HCT116 (cell line): ENCODE measurements around the gene FARSA. TPM values are rescaled to one million over a fixed set of nuclear protein-coding genes. Genes with fewer than 3 reads are reported as not detected.

Source experiments
- ATAC-seq: fragments of 200-7000 bp; cut with Tn5 transposase; 2 replicates; pipeline ENCODE4 v1.9.1; 2020; ENCODE audit warnings: mild to moderate bottlenecking, moderate library complexity
- BruUV-seq: library from RNA; stranded (reverse); fragments of 400-500 nt; replicated peaks from 2 replicates; lab custom pipeline; 2021; lab: Mats Ljungman, UMichigan
- CTCF ChIA-PET: fragments of 300-600 bp; sonication (Branson Sonifier 250); formaldehyde crosslinking; loops from one replicate; lab custom pipeline; 2021; ENCODE audit warnings: antibody characterized with exemption; lab: Charles Lee
- POLR2A ChIA-PET: fragments of 300-600, 350-600 bp; sonication (Branson Sonifier 250); formaldehyde crosslinking; loops from one replicate; lab custom pipeline; 2021; ENCODE audit warnings: antibody characterized with exemption; lab: Charles Lee
- RAD21 ChIA-PET, 2 experiments: fragments of 300-600 bp; sonication (Branson Sonifier 250); formaldehyde crosslinking; loops; one replicate each; lab custom pipeline; 2023; ENCODE audit warnings: low total read pairs in 2 of 2; ENCODE audit not compliant: uncharacterized antibody in 2 of 2, unreplicated experiment in 2 of 2, low non-redundant PET in 1 of 2; lab: Charles Lee
- DNase-seq: peaks from one replicate; pipeline ENCODE4 v3.0.0-alpha.2; 2010; ENCODE audit warnings: low read depth, low spot score
- H2AFZ ChIP-seq: fragments of 200-600 bp; shearing (Covaris generic), sonication (generic); 2 replicates; pipeline ENCODE4 v1.6.1; 2017; ENCODE audit warnings: low read depth, mixed run types, mixed read lengths, antibody characterized with exemption, low read length; ENCODE audit not compliant: poor library complexity, severe bottlenecking
- H3K27ac ChIP-seq: 2 replicates; pipeline ENCODE4 v1.5.1; 2012; ENCODE audit warnings: low read depth, low read length
- H3K27me3 ChIP-seq: fragments of 200-600 bp; sonication (generic); 2 replicates; pipeline ENCODE4 v1.6.1; 2016; ENCODE audit warnings: mixed run types, low read length, mixed read lengths; ENCODE audit not compliant: insufficient read depth
- H3K36me3 ChIP-seq, 2 experiments: fragments of 200-500 bp in 1 of 2; fragments of 200-600 bp in 1 of 2; sonication (Bioruptor generic) in 1 of 2; sonication (generic) in 1 of 2; 2 replicates each; pipeline versions ENCODE4 v1.5.1 to v1.6.1; 2014 to 2016; ENCODE audit warnings: low read length in 2 of 2, inconsistent platforms in 1 of 2, mixed read lengths in 1 of 2, mixed run types in 1 of 2; ENCODE audit not compliant: insufficient read depth in 2 of 2, control insufficient read depth in 1 of 2
- H3K4me1 ChIP-seq, 2 experiments: fragments of 200-600 bp in 1 of 2; sonication (generic) in 1 of 2; 2 replicates each; pipeline versions ENCODE4 v1.5.1 to v1.6.1; 2012 to 2017; ENCODE audit warnings: low read length in 2 of 2, inconsistent platforms in 1 of 2, mild to moderate bottlenecking in 1 of 2, mixed read lengths in 1 of 2, mixed run types in 1 of 2, moderate library complexity in 1 of 2; ENCODE audit not compliant: insufficient read depth in 2 of 2, control insufficient read depth in 1 of 2
- H3K4me2 ChIP-seq: fragments of 200-600 bp; sonication (generic); 2 replicates; pipeline ENCODE4 v1.6.1; 2017; ENCODE audit warnings: mixed run types, low read length, mixed read lengths
- H3K4me3 ChIP-seq, 2 experiments: fragments of 200-600 bp in 1 of 2; sonication (generic) in 1 of 2; replicated peaks in 1 of 2; 2 replicates each; pipeline ENCODE4 v1.5.1; 2011 to 2016; ENCODE audit warnings: low read length in 2 of 2, control low read depth in 1 of 2, low read depth in 1 of 2, mild to moderate bottlenecking in 1 of 2, mixed read lengths in 1 of 2, mixed run types in 1 of 2
- H3K79me2 ChIP-seq: fragments of 200-600 bp; sonication (generic); 2 replicates; pipeline ENCODE4 v1.6.1; 2017; ENCODE audit warnings: mild to moderate bottlenecking, mixed run types, low read length, moderate library complexity, mixed read lengths; ENCODE audit not compliant: insufficient read depth
- H3K9ac ChIP-seq: fragments of 200-600 bp; sonication (generic); 2 replicates; pipeline ENCODE4 v1.6.1; 2016; ENCODE audit warnings: low read length, mixed read lengths
- H3K9me2 ChIP-seq: fragments of 200-600 bp; sonication (generic), shearing (Covaris generic); 2 replicates; pipeline ENCODE4 v1.6.1; 2017; ENCODE audit warnings: mixed run types, mild to moderate bottlenecking, moderate library complexity; ENCODE audit not compliant: insufficient read depth
- H3K9me3 ChIP-seq, 2 experiments: fragments of 200-500 bp in 1 of 2; fragments of 200-600 bp in 1 of 2; sonication (Bioruptor generic) in 1 of 2; sonication (generic) in 1 of 2; 2 replicates each; pipeline ENCODE4 v1.6.1; 2014 to 2017; ENCODE audit warnings: low read length in 2 of 2, mixed read lengths in 2 of 2, inconsistent platforms in 1 of 2, low read depth in 1 of 2, mild to moderate bottlenecking in 1 of 2, mixed run types in 1 of 2, moderate library complexity in 1 of 2; ENCODE audit not compliant: control insufficient read depth in 1 of 2, insufficient read depth in 1 of 2
- H4K20me1 ChIP-seq: fragments of 200-600 bp; sonication (generic), shearing (Covaris generic); 2 replicates; pipeline ENCODE4 v1.6.1; 2017; ENCODE audit warnings: mixed run types, mild to moderate bottlenecking, moderate library complexity; ENCODE audit not compliant: insufficient read depth
- ATF3 ChIP-seq: IDR thresholded peaks from 2 replicates; pipeline ENCODE4 v1.6.1; 2012
- EGR1 ChIP-seq: IDR thresholded peaks from 2 replicates; pipeline ENCODE4 v1.6.1; 2012; ENCODE audit warnings: low read depth
- ELF1 ChIP-seq: IDR thresholded peaks from 2 replicates; pipeline ENCODE4 v1.6.1; 2012; ENCODE audit warnings: low read depth, borderline replicate concordance
- MAX ChIP-seq: IDR thresholded peaks from 2 replicates; pipeline ENCODE4 v1.6.1; 2012
- POLR2AphosphoS5 ChIP-seq: IDR thresholded peaks from 2 replicates; pipeline ENCODE4 v1.6.1; 2011; ENCODE audit warnings: mild to moderate bottlenecking, low read depth, low read length, moderate library complexity
- REST ChIP-seq: IDR thresholded peaks from 2 replicates; pipeline ENCODE4 v1.6.1; 2012; ENCODE audit warnings: low read depth
- SIN3A ChIP-seq: IDR thresholded peaks from 2 replicates; pipeline ENCODE4 v1.6.1; 2012; ENCODE audit warnings: low read depth
- SP1 ChIP-seq: IDR thresholded peaks from 2 replicates; pipeline ENCODE4 v1.6.1; 2012; ENCODE audit warnings: low read depth
- SRF ChIP-seq: IDR thresholded peaks from 2 replicates; pipeline ENCODE4 v1.6.1; 2012; ENCODE audit warnings: low read depth
- YY1 ChIP-seq: IDR thresholded peaks from 2 replicates; pipeline ENCODE4 v1.6.1; 2011; ENCODE audit warnings: low read length, low read depth, moderate library complexity, mild to moderate bottlenecking; ENCODE audit not compliant: insufficient replicate concordance; ENCODE audit errors: extremely low read depth
- ZBTB33 ChIP-seq: IDR thresholded peaks from 2 replicates; pipeline ENCODE4 v1.6.1; 2011; ENCODE audit warnings: mild to moderate bottlenecking, low read length, moderate library complexity; ENCODE audit not compliant: insufficient replicate concordance; ENCODE audit errors: extremely low read depth
- ZFX ChIP-seq: fragments of 450-650 bp; IDR thresholded peaks from 2 replicates; pipeline ENCODE4 v1.6.1; 2017
- intact Hi-C: fragments of 100-400 bp; cut with micrococcal nuclease; formaldehyde crosslinking; loops from 2 replicates; pipeline ENCODE4 v1.10.0; 2022
- total RNA-seq: library from RNA; stranded (reverse); gene quantifications from one replicate; pipeline ENCODE4 v1.2.1, GENCODE V29; 2021; ENCODE audit not compliant: unreplicated experiment

The FARSA gene
- total RNA-seq, 1 experiment from 2014 or later = 129 TPM

GRCh38 chr19:12946731-12947496 is 13.4 kb upstream of the FARSA start:
- H3K36me3 ChIP-seq = peaks cover 38 to 44% of the 10 kb centered on the region in 2 experiments
- no peak for DNase-seq
- H4K20me1 ChIP-seq = no peaks in the 10 kb centered on the region
- H3K4me2 ChIP-seq = peak overlapping the region; percentile 91
- peak overlapping the region; percentile 80 to 98 for H3K4me3 ChIP-seq
- peaks cover 62% of the 10 kb centered on the region for H3K79me2 ChIP-seq
- TSS peak; percentile 57 for BruUV-seq
- ChIA-PET CTCF (interaction anchor here (0.6 to 2.0 kb wide), 2 partner anchors 18 to 1451 kb away, joined by 3 to 6 read pairs; no protein-coding TSS in a partner anchor), POLR2A (interaction anchor here (1.0 to 1.2 kb wide), 2 partner anchors 9 kb away, joined by 4 to 8 read pairs; no protein-coding TSS in a partner anchor), RAD21 (no interaction called here)
- H3K4me1 ChIP-seq = peaks cover 3 to 21% of the 10 kb centered on the region in 2 experiments; a peak in 3 of 4 replicates
- H2AFZ ChIP-seq = no peak overlapping the region
- H3K27me3 ChIP-seq = no peaks in the 10 kb centered on the region
- H3K9me2 ChIP-seq = no peaks in the 10 kb centered on the region
- no peak for ATAC-seq
- no peak for TF ChIP-seq ATF3
- TF ChIP-seq MAX = no peak
- TF ChIP-seq SIN3A = no peak
- no peak for TF ChIP-seq POLR2AphosphoS5
- no peak for TF ChIP-seq REST
- TF ChIP-seq EGR1 = no peak
- TF ChIP-seq SP1 = no peak
- no peak for TF ChIP-seq ZFX
- no peak for TF ChIP-seq ZBTB33
- TF ChIP-seq SRF = no peak
- no peak for TF ChIP-seq ELF1
- TF ChIP-seq YY1 = no peak
- no peaks in the 10 kb centered on the region for H3K9me3 ChIP-seq
- peak overlapping the region; percentile 76 for H3K27ac ChIP-seq
- intact Hi-C loops = no loop called here
- H3K9ac ChIP-seq = peak overlapping the region; percentile 93
